Upper lobe of left lung (tissue), 4 donors: ENCODE measurements around the gene CPTP.

Source experiments
- POLR2A ChIP-seq, 4 donors: fragments of 450-650 bp; IDR thresholded peaks; one replicate each; pipeline ENCODE4 v1.5.1; 2016 to 2017; ENCODE audit warnings: antibody characterized with exemption in 4 of 4, mild to moderate bottlenecking in 2 of 4
- POLR2AphosphoS5 ChIP-seq, 2 donors: sonication (generic); formaldehyde crosslinking; IDR thresholded peaks; one replicate each; pipeline ENCODE4 v1.5.1; 2017; ENCODE audit warnings: antibody characterized with exemption in 2 of 2
- TF ChIP-seq, protein P1 (sequence below), 6 experiments: fragments of 450-650 bp in 4 of 6; fragments of 200-600 bp in 2 of 6; sonication (generic) in 2 of 6; IDR thresholded peaks; one replicate each; pipeline ENCODE4 v1.5.1; 2016 to 2019; ENCODE audit warnings: antibody characterized with exemption in 6 of 6

DNA sequence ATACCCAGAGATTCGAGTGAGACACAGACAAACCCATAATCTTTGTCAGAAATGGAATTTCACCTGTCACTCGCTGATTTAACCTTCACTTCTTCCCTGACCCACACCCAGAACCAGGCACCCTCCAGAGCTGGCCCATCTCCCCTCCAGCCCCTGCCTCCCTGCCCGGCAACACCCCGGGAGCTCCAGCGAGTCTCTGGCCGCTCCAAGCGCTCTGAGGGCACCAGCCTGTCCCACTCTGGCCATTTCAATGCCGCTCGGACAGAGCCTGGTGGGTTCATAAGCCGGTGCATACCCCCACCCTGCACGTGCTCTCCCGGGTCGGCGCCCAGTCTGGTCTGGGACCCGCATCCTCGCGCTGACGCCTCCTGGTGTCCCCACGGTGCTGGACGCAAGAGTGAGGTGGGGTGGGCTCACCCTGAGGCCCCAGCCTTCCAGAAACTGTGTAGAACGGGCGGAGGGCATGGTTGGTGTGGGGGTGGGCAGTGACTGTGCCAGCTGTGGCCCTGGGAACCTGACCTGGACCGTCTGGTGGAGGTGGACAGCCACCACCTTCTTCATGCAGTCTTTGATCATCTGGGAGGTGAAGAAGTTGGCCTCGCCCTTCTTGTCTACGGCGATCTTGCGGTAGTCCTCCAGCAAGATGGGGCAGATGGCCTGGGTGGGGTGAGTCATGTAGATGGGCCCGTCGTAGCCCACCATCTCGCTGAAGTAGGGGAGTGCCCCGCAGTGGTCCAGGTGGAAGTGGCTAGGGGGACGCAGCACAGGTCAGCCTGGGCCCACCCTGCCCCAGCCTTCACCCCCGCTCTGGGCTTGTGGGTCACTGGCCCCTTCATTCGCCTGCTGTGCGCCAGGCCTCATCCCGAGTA, 5.6 kb upstream of the CPTP start:
- TF ChIP-seq, protein P1, sequence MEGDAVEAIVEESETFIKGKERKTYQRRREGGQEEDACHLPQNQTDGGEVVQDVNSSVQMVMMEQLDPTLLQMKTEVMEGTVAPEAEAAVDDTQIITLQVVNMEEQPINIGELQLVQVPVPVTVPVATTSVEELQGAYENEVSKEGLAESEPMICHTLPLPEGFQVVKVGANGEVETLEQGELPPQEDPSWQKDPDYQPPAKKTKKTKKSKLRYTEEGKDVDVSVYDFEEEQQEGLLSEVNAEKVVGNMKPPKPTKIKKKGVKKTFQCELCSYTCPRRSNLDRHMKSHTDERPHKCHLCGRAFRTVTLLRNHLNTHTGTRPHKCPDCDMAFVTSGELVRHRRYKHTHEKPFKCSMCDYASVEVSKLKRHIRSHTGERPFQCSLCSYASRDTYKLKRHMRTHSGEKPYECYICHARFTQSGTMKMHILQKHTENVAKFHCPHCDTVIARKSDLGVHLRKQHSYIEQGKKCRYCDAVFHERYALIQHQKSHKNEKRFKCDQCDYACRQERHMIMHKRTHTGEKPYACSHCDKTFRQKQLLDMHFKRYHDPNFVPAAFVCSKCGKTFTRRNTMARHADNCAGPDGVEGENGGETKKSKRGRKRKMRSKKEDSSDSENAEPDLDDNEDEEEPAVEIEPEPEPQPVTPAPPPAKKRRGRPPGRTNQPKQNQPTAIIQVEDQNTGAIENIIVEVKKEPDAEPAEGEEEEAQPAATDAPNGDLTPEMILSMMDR (IDR thresholded peaks at IDR 0.05): no peak
- TF ChIP-seq POLR2AphosphoS5 (IDR thresholded peaks at IDR 0.05): no peak
- no peak for TF ChIP-seq POLR2A (IDR thresholded peaks at IDR 0.05)
